Lower lobe of right lung (tissue), 2 donors: ENCODE results near the gene DDX41. TPM values are rescaled to one million over a fixed set of nuclear protein-coding genes. Genes with fewer than 3 reads are reported as not detected.
"Not testable (repeated sequence)": the region's sequence is repeated elsewhere in the genome, so short reads cannot be mapped to it uniquely, and the experiment has no call there.

Experiments
- ATAC-seq, 2 donors: fragments of 200-7000 bp; cut with Tn5 transposase; one replicate each; pipeline ENCODE4 v1.9.1; 2020 to 2022; ENCODE audit warnings: mild to moderate bottlenecking in 2 of 2, moderate library complexity in 2 of 2
- DNase-seq: peaks from one replicate; pipeline ENCODE4 v3.0.0-alpha.2; 2020
- H3K27ac ChIP-seq: fragments of 200-600 bp; one replicate; pipeline ENCODE4 v1.8.0; 2022
- H3K27me3 ChIP-seq: fragments of 200-600 bp; one replicate; pipeline ENCODE4 v1.8.0; 2022; ENCODE audit warnings: low read depth
- H3K36me3 ChIP-seq: fragments of 200-600 bp; one replicate; pipeline ENCODE4 v1.8.0; 2022; ENCODE audit warnings: mild to moderate bottlenecking
- H3K4me1 ChIP-seq: fragments of 200-600 bp; one replicate; pipeline ENCODE4 v1.8.0; 2022
- H3K4me3 ChIP-seq: fragments of 200-600 bp; one replicate; pipeline ENCODE4 v1.8.0; 2022; ENCODE audit warnings: mild to moderate bottlenecking
- H3K9me3 ChIP-seq: fragments of 200-600 bp; one replicate; pipeline ENCODE4 v1.8.0; 2022
- intact Hi-C: fragments of 100-400 bp; cut with DNase I; formaldehyde crosslinking; loops from one replicate; pipeline ENCODE4 v1.11.0; 2022
- total RNA-seq: library from RNA; stranded (reverse); fragmentation: NEBNext Ultra II Directional; extraction: Animal tissue kit (Norgen Biotek cat#: 25700); gene quantifications from one replicate; pipeline ENCODE4 v1.2.1, GENCODE V29; 2021
- TF ChIP-seq, protein P1 (sequence below): fragments of 200-600 bp; IDR thresholded peaks from one replicate; pipeline ENCODE4 v1.8.0; 2022; ENCODE audit warnings: antibody characterized with exemption, mild to moderate bottlenecking
- donor health status: DM: no; HTN: yes; CAD: no; lungs with severe emphysema.

The DDX41 gene
- total RNA-seq, 1 donor from 2014 or later, result 69.4 TPM

DNA sequence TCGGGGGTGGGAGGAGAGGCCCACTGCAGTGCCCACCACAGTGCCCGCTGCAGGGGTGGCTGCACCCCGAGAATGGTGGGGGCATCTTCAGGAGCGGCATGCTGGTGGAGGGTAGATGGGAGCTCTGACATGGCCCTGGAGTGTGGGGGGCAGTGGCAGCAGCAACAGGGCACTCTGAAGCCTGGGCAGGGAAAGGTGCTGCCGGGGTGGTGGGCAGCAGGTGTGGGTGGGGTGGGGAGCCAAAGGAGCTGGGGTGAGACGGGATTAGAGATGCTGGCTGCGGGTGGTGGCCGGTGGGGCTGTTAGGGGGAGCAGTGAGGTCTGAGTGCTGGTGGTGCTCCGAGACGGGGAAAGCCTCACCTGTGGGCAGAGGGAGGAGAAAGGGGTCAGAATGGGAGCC lies 19.6 kb upstream of the DDX41 start:
- H3K36me3 ChIP-seq, result peaks cover 75% of the 10 kb centered on the region
- no peak overlapping the region for H3K27ac ChIP-seq
- intact Hi-C loops, result no loop called here
- DNase-seq, result no peak
- ATAC-seq, result peak in 1 of 2 donors; percentile 19
- no peaks in the 10 kb centered on the region for H3K9me3 ChIP-seq
- TF ChIP-seq, protein P1, sequence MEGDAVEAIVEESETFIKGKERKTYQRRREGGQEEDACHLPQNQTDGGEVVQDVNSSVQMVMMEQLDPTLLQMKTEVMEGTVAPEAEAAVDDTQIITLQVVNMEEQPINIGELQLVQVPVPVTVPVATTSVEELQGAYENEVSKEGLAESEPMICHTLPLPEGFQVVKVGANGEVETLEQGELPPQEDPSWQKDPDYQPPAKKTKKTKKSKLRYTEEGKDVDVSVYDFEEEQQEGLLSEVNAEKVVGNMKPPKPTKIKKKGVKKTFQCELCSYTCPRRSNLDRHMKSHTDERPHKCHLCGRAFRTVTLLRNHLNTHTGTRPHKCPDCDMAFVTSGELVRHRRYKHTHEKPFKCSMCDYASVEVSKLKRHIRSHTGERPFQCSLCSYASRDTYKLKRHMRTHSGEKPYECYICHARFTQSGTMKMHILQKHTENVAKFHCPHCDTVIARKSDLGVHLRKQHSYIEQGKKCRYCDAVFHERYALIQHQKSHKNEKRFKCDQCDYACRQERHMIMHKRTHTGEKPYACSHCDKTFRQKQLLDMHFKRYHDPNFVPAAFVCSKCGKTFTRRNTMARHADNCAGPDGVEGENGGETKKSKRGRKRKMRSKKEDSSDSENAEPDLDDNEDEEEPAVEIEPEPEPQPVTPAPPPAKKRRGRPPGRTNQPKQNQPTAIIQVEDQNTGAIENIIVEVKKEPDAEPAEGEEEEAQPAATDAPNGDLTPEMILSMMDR, result no peak
- H3K27me3 ChIP-seq, result no peaks in the 10 kb centered on the region
- H3K4me1 ChIP-seq, result peaks cover 24% of the 10 kb centered on the region
- H3K4me3 ChIP-seq, result no peak overlapping the region

GRCh38 chr5:177535125-177535524 lies 18.4 kb upstream of the DDX41 start:
- ATAC-seq (no peak), DNase-seq (no peak)
- Histone ChIP-seq H3K4me3 (no peak overlapping the region), H3K4me1 (peaks cover 30% of the 10 kb centered on the region), H3K27ac (no peak overlapping the region), H3K36me3 (peaks cover 87% of the 10 kb centered on the region), H3K27me3 (no peaks in the 10 kb centered on the region), H3K9me3 (no peaks in the 10 kb centered on the region)
- TF ChIP-seq, protein P1, result no peak
- intact Hi-C loops, result no loop called here

DNA sequence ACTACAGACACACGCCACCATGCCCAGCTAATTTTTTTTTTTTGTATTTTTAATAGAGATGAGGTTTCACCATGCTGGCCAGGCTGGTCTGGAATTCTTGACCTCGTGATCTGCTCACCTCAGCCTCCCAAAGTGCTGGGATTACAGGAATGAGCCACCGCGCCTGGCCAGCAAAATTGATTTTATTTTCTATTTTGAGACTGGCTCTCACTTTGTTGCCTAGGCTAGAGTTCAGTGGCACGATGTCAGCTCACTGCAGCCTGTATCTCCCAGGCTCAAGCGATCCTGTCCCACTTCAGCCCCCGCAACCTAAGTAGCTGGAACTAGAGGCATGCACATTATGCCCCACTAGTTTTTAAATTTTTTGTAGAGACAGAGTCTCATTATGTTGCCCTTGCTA lies 17.7 kb upstream of the DDX41 start:
- intact Hi-C loops, H3K4me3 ChIP-seq, ATAC-seq, H3K27ac ChIP-seq, H3K9me3 ChIP-seq, H3K27me3 ChIP-seq, DNase-seq: not testable (repeated sequence)
- peaks cover 94% of the 10 kb centered on the region for H3K36me3 ChIP-seq
- H3K4me1 ChIP-seq, result peaks cover 31% of the 10 kb centered on the region

DNA sequence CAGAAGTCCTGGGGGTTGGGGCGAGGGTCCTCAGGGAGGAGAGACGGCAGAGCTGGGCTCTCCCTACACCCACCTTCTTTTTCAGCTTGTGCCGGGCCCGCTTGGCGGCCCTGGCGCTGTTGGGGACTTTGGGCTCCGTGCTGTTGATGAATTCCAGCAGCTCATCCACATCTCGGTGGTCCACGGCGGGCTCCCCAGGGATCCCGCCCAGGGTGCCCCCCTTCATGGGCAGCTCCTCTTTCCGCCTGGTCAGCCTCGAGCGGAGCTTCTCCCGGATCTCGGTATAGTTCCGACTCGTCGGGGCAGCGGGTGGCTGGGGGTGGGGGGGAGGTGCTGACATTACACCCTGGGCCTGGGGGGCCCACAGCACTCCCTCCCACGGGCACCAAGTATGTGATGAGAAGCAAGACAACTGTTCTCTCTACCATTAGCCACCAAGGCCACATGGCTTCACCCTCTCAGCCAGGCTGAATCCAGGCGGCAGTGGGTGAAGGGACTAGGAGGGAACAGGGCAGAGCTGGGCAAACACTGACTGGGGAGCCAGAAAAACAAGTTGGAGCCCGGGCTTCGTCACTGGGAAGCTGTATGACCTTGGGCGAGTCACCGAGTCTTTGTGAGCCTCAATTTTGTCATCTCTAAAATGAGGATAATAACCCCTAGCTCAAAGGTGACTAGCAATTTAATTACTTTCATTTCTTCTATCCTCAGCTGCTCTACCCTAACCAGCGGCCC lies 14.6 kb upstream of the DDX41 start:
- H3K4me1 ChIP-seq, result peaks cover 8% of the 10 kb centered on the region
- H3K4me3 ChIP-seq, result no peak overlapping the region
- ATAC-seq (no peak), DNase-seq (no peak)
- H3K27ac ChIP-seq, result no peak overlapping the region
- TF ChIP-seq, protein P1, result no peak
- intact Hi-C loops, result no loop called here
- no peaks in the 10 kb centered on the region for H3K9me3 ChIP-seq
- peaks cover 98% of the 10 kb centered on the region for H3K36me3 ChIP-seq
- no peaks in the 10 kb centered on the region for H3K27me3 ChIP-seq

DNA sequence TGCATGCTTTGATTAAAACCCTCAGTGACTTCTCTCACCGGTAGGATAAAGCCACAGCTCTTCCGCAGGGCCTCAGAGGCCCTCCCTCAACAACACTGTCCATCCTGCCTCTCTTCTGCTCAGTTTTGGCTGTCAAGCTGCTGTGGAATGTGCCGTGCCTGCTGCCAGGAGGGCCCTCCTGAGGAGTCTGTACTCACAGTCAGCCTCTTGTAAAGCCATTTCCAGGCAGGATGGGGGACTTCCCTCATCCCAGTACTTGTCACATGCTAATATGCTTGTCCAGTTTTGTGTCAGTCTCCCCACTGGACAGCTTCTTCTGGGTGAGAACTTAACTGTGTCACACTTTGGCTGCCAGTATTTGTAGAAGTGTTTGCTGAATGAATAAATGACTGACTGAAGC lies 13.9 kb upstream of the DDX41 start:
- Histone ChIP-seq H3K4me3 (no peak overlapping the region), H3K27me3 (no peaks in the 10 kb centered on the region), H3K36me3 (peaks cover 98% of the 10 kb centered on the region), H3K9me3 (no peaks in the 10 kb centered on the region), H3K27ac (no peak overlapping the region), H3K4me1 (peaks cover 7% of the 10 kb centered on the region)
- intact Hi-C loops, result no loop called here
- TF ChIP-seq, protein P1, result no peak
- ATAC-seq (peak; percentile 64 to 73), DNase-seq (no peak)
